RCC 7860 (cell line): Measurements from ENCODE around the gene TMEM9.
A peak's percentile ranks its signal among the peaks of the same experiment; 100 is the strongest.

Source experiments
- DNase-seq: peaks from one replicate; pipeline ENCODE4 v3.0.0-alpha.2; 2015; ENCODE audit warnings: low spot score
- FAIRE-seq: peaks from 2 replicates; lab custom pipeline; 2012; peaks lifted over from hg19 to GRCh38; lab: Jason Lieb, UNC

Gene TMEM9

DNA sequence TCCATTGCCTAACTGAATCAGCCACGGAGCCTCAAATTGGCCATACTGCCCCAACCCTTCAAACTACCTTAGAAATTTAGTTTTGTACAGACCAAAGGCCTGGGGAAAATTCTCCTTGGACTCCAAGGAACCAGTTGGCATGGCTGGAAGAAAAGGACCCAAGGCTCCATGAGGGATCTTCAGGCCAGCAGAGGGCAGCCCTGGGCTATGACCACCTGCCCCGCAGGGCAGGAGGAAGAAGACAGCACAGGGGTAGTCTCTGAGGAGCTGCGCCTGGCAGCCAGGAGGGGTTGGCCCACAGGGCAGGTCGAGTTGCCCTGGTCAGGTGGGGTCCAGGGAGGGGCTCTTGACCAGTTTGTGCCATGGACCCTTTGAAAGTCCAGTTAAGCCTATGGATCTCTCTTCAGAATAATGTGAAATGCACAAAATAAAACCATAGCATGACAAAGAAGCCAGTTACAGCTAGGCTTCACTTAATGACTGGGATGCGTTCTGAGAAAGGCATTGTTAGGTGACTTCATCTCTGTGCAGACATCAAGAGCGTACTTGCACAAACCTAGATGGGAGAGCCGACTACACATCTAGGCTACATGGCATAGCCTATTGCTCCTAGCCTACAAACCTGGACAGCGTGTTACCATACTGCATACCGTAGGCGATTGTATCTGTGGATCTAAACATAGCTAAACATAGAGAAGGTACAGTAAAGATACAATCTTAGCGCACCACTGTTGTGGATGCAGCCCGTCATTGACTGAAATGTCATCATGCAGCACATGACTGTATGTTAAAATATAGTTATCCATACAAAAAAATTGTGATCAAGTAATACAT is 68.2 kb downstream of the TMEM9 start:
- DNase-seq (peak; percentile 46), FAIRE-seq (no peak)
